Astrocyte (in vitro differentiated cells and primary cell): ENCODE data around the gene MAPK10.

Experiments
- CTCF ChIP-seq: IDR thresholded peaks from 2 replicates; pipeline ENCODE4 v1.5.1; 2011; ENCODE audit warnings: low read depth, mild to moderate bottlenecking, inconsistent platforms, low read length, moderate library complexity; ENCODE audit not compliant: insufficient read depth
- EZH2 ChIP-seq: IDR thresholded peaks from 2 replicates; pipeline ENCODE4 v1.6.1; 2012; ENCODE audit warnings: mild to moderate bottlenecking, low read length, inconsistent platforms; ENCODE audit not compliant: insufficient read depth

- TF ChIP-seq CTCF: no peak
- no peak for TF ChIP-seq EZH2
These were observed 2.7 kb upstream of the MAPK10 start for GRCh38 chr4:86362510-86362909.
